Heart left ventricle (tissue), 13 donors: ENCODE measurements around the gene TPK1.

Experiments used
- POLR2A ChIP-seq, 2 donors: fragments of 450-650 bp; IDR thresholded peaks; one replicate each; pipeline ENCODE4 v1.6.1; 2017; ENCODE audit warnings: antibody characterized with exemption in 2 of 2, mild to moderate bottlenecking in 2 of 2, moderate library complexity in 2 of 2
- TF ChIP-seq, protein P1 (sequence below), 12 donors: fragments of 200-600 bp; sonication (generic) in 4 of 12; IDR thresholded peaks; one replicate each; pipeline versions ENCODE4 v1.5.0 to v1.8.0; 2018 to 2022; ENCODE audit warnings: antibody characterized with exemption in 12 of 12, mild to moderate bottlenecking in 5 of 12
- donor health status: ischemic (EF 13 %, LVEDD 7.1; RV severe dilation, severe dysfunction).
- donor health status: DM: no; HTN: yes; CAD: no.
- donor health status: DM: no; HTN: no; CAD: no.
- donor health status: ischemic (EF 25% LVEDD 6.9; RV normal size, moderate dysfunction).
- donor health status: ischemic (EF 25% LVEDD 5.7; RV mildly dilated, moderate dysfunction).
- donor health status: ischemic (EF 35%, LVEDD 5.7; RV mildly dilated, moderate dysfunction).
- donor health status: nonischemic (EF 11% LVEDD 7.7; RV severe dilation, severe dysfunction).
- donor health status: DM: yes; HTN: yes; CAD: no.
- donor health status: PGD.
- donor health status: ischemic (EF 29% LVEDD 5.4; RV normal size, mild dysfunction).
- donor health status: nonischemic (EF 23%, LVEDD 6.1; RV moderate dilation, normal function).

DNA sequence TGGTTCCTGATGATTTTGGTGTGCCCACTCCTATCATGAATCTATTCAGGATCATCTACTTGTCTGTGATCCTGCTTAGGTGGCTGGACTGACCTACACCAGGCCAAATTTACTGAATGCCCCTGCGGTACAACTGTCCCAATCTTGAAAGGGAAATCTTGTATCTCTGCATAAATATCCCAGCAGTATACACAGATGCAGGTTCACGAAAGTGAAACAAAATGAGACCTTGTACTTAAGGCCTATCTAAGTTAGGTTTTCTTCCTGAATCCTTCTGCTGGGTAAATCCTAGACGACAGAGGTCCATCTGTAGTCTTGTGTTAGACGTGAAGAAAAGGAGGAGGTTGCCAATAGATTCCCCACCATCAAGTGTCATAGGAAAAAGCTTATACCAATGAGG lies 346.9 kb downstream of the TPK1 start:
- TF ChIP-seq, protein P1, sequence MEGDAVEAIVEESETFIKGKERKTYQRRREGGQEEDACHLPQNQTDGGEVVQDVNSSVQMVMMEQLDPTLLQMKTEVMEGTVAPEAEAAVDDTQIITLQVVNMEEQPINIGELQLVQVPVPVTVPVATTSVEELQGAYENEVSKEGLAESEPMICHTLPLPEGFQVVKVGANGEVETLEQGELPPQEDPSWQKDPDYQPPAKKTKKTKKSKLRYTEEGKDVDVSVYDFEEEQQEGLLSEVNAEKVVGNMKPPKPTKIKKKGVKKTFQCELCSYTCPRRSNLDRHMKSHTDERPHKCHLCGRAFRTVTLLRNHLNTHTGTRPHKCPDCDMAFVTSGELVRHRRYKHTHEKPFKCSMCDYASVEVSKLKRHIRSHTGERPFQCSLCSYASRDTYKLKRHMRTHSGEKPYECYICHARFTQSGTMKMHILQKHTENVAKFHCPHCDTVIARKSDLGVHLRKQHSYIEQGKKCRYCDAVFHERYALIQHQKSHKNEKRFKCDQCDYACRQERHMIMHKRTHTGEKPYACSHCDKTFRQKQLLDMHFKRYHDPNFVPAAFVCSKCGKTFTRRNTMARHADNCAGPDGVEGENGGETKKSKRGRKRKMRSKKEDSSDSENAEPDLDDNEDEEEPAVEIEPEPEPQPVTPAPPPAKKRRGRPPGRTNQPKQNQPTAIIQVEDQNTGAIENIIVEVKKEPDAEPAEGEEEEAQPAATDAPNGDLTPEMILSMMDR (IDR thresholded peaks at IDR 0.05), result no peak
- TF ChIP-seq POLR2A (IDR thresholded peaks at IDR 0.05), result no peak
